IMR-90 (cell line): ENCODE data around the gene ZNF425. TPM values are rescaled to one million over a fixed set of nuclear protein-coding genes. Genes with fewer than 3 reads are reported as not detected.

Experiments used
- ATAC-seq: fragments of 200-7000 bp; cut with Tn5 transposase; 2 replicates; pipeline ENCODE4 v1.9.1; 2020; ENCODE audit warnings: low read depth, mild to moderate bottlenecking, moderate library complexity
- BruUV-seq: library from RNA; stranded (reverse); fragments of 400-500 nt; replicated peaks from 2 replicates; lab custom pipeline; 2021; lab: Mats Ljungman, UMichigan
- CTCF ChIA-PET: fragments of 300-600 bp; formaldehyde crosslinking; extraction: SDS; loops from one replicate; lab custom pipeline; 2021; ENCODE audit warnings: antibody characterized with exemption; lab: Yijun Ruan, JAX
- POLR2A ChIA-PET: fragments of 300-600 bp; sonication (Branson Sonifier 250); formaldehyde crosslinking; loops from one replicate; lab custom pipeline; 2022; ENCODE audit warnings: antibody characterized with exemption; ENCODE audit not compliant: unreplicated experiment; lab: Charles Lee
- DNase-seq: peaks from one replicate; pipeline ENCODE4 v3.0.0; 2013
- H2AFZ ChIP-seq: replicated peaks from 2 replicates; pipeline ENCODE3; 2013; ENCODE audit warnings: low read length, mild to moderate bottlenecking; ENCODE audit not compliant: poor library complexity
- H2AK5ac ChIP-seq: 2 replicates; pipeline ENCODE4 v1.6.1; 2013; ENCODE audit warnings: low read depth, low read length, inconsistent platforms
- H2AK9ac ChIP-seq: replicated peaks from 2 replicates; pipeline ENCODE3; 2013; ENCODE audit warnings: mild to moderate bottlenecking, low read depth, low read length, moderate library complexity; ENCODE audit not compliant: poor library complexity
- H2BK120ac ChIP-seq: 2 replicates; pipeline ENCODE4 v1.6.1; 2013; ENCODE audit warnings: low read depth, low read length, inconsistent platforms
- H2BK15ac ChIP-seq: 3 replicates; pipeline ENCODE4 v1.6.1; 2013; ENCODE audit warnings: low read depth, low read length, inconsistent platforms
- H2BK20ac ChIP-seq: 2 replicates; pipeline ENCODE4 v1.6.1; 2013; ENCODE audit warnings: low read depth, mild to moderate bottlenecking, inconsistent platforms, low read length, moderate library complexity
- H2BK5ac ChIP-seq: 2 replicates; pipeline ENCODE4 v1.6.1; 2013; ENCODE audit warnings: mild to moderate bottlenecking, low read depth, low read length, inconsistent platforms; ENCODE audit not compliant: poor library complexity, severe bottlenecking
- H3K14ac ChIP-seq: replicated peaks from 2 replicates; pipeline ENCODE4 v1.6.1; 2013; ENCODE audit warnings: low read depth, low read length, inconsistent platforms
- H3K18ac ChIP-seq: 2 replicates; pipeline ENCODE4 v1.6.1; 2013; ENCODE audit warnings: low read depth, low read length, control low read depth
- H3K23ac ChIP-seq: 2 replicates; pipeline ENCODE4 v1.6.1; 2013; ENCODE audit warnings: low read depth, low read length, inconsistent platforms
- H3K27ac ChIP-seq: 2 replicates; pipeline ENCODE4 v1.5.1; 2013; ENCODE audit warnings: mild to moderate bottlenecking, control low read depth, low read length; ENCODE audit not compliant: insufficient read depth
- H3K27me3 ChIP-seq: 2 replicates; pipeline ENCODE4 v1.6.1; 2013; ENCODE audit warnings: low read length; ENCODE audit not compliant: control insufficient read depth, insufficient read depth
- H3K36me3 ChIP-seq: 2 replicates; pipeline ENCODE4 v1.6.1; 2013; ENCODE audit warnings: low read length, mixed read lengths; ENCODE audit not compliant: control insufficient read depth, insufficient read depth
- H3K4ac ChIP-seq: 2 replicates; pipeline ENCODE4 v1.6.1; 2013; ENCODE audit warnings: low read depth, low read length, inconsistent platforms
- H3K4me1 ChIP-seq: 2 replicates; pipeline ENCODE4 v1.6.1; 2013; ENCODE audit warnings: low read length, mixed read lengths; ENCODE audit not compliant: control insufficient read depth, insufficient read depth
- H3K4me2 ChIP-seq: 2 replicates; pipeline ENCODE4 v1.6.1; 2013; ENCODE audit warnings: low read depth, mild to moderate bottlenecking, control low read depth, low read length, moderate library complexity
- H3K4me3 ChIP-seq: 2 replicates; pipeline ENCODE4 v1.5.1; 2013; ENCODE audit warnings: low read depth, mild to moderate bottlenecking, control low read depth, low read length, moderate library complexity; ENCODE audit not compliant: insufficient read depth
- H3K56ac ChIP-seq: 2 replicates; pipeline ENCODE4 v1.6.1; 2013; ENCODE audit warnings: low read length, inconsistent platforms; ENCODE audit not compliant: insufficient read depth; ENCODE audit errors: extremely low read depth
- H3K79me1 ChIP-seq, 2 experiments: 2 replicates each; pipeline ENCODE4 v1.6.1; 2013; ENCODE audit warnings: low read length in 2 of 2, inconsistent platforms in 1 of 2, low read depth in 1 of 2
- H3K9ac ChIP-seq: 2 replicates; pipeline ENCODE4 v1.6.1; 2013; ENCODE audit warnings: low read depth, low read length, control low read depth
- H3K9me1 ChIP-seq: 2 replicates; pipeline ENCODE4 v1.6.1; 2013; ENCODE audit warnings: low read length, inconsistent platforms; ENCODE audit not compliant: insufficient read depth
- H3K9me3 ChIP-seq: 2 replicates; pipeline ENCODE4 v1.6.1; 2013; ENCODE audit warnings: low read length; ENCODE audit not compliant: control insufficient read depth, insufficient read depth
- H4K20me1 ChIP-seq: 2 replicates; pipeline ENCODE4 v1.6.1; 2013; ENCODE audit warnings: low read length, inconsistent platforms; ENCODE audit not compliant: insufficient read depth
- H4K5ac ChIP-seq: 2 replicates; pipeline ENCODE4 v1.6.1; 2013; ENCODE audit warnings: mild to moderate bottlenecking, low read depth, low read length, control low read depth
- H4K8ac ChIP-seq, 2 experiments: 2 replicates each; pipeline ENCODE4 v1.6.1; 2013; ENCODE audit warnings: low read depth in 2 of 2, low read length in 2 of 2, control low read depth in 1 of 2, inconsistent platforms in 1 of 2
- H4K91ac ChIP-seq: 2 replicates; pipeline ENCODE4 v1.6.1; 2013; ENCODE audit warnings: low read depth, low read length, inconsistent platforms; ENCODE audit not compliant: insufficient read depth
- CEBPB ChIP-seq: IDR thresholded peaks from 2 replicates; pipeline ENCODE4 v1.6.1; 2012; ENCODE audit warnings: low read depth, low read length, improper control_type of control experiment
- RAD21 ChIP-seq: IDR thresholded peaks from 2 replicates; pipeline ENCODE4 v1.6.1; 2012; ENCODE audit warnings: low read length, improper control_type of control experiment
- RCOR1 ChIP-seq: IDR thresholded peaks from 2 replicates; pipeline ENCODE4 v1.6.1; 2012; ENCODE audit warnings: mild to moderate bottlenecking, low read length, improper control_type of control experiment; ENCODE audit not compliant: insufficient replicate concordance
- SMC3 ChIP-seq: fragments of 150-350 bp; IDR thresholded peaks from 2 replicates; pipeline ENCODE4 v1.6.1; 2016; ENCODE audit warnings: low read depth, mild to moderate bottlenecking, antibody characterized with exemption, low read length, moderate library complexity
- WGBS, 2 experiments: methylation state at CpG; one replicate each; pipeline versions ENCODE4 v1.1.5 to v1.1.7; 2013; ENCODE audit warnings: missing lambda C conversion rate in 2 of 2; ENCODE audit not compliant: insufficient read length in 1 of 2; ENCODE audit errors: extremely low coverage in 2 of 2; 5-methylcytosine and 5-hydroxymethylcytosine counted together
- dilution Hi-C: fragments of 300-500 bp; cut with HindIII; formaldehyde crosslinking; loops from one replicate; pipeline ENCODE4 v1.14.3; 2018; ENCODE audit warnings: low sequenced_read_pairs; ENCODE audit not compliant: unreplicated experiment
- in situ Hi-C: fragments of 300-500 bp; cut with MboI; formaldehyde crosslinking; loops from 3 replicates; pipeline ENCODE4 v1.14.3; 2019; ENCODE audit warnings: low sequenced_read_pairs, inconsistent platforms, mixed read lengths
- intact Hi-C: fragments of 100-400 bp; cut with micrococcal nuclease; formaldehyde crosslinking; loops from 2 replicates; pipeline ENCODE4 v1.10.0; 2022
- polyA plus RNA-seq, 3 experiments: library from polyadenylated mRNA; depleted of rRNA; stranded (reverse); fragments of >200 nt; gene quantifications; 2 replicates each; pipeline ENCODE4 v1.2.3, GENCODE V29; 2012; ENCODE audit warnings: low replicate concordance in 1 of 3
- total RNA-seq: library from RNA; depleted of rRNA; stranded (reverse); fragments of >200 nt; gene quantifications from 2 replicates; pipeline ENCODE4 v1.2.3, GENCODE V29; 2012

The ZNF425 gene
- total and polyA plus RNA-seq, 2 of the 4 experiments (the other 2 are of a cell fraction) = 1.2 to 2.3 TPM

GRCh38 chr7:149085866-149086265 lies 40.3 kb downstream of the ZNF425 start:
- Histone ChIP-seq H3K4me1 (no peaks in the 10 kb centered on the region), H4K8ac (no peak overlapping the region), H2BK20ac (no peak overlapping the region), H3K36me3 (no peaks in the 10 kb centered on the region), H2AFZ (no peak overlapping the region), H3K56ac (no peak overlapping the region), H3K4me3 (no peak overlapping the region), H3K9ac (no peak overlapping the region), H2AK9ac (no peak overlapping the region), H2BK15ac (no peak overlapping the region), H3K18ac (no peak overlapping the region), H3K9me3 (no peaks in the 10 kb centered on the region), H3K14ac (no peak overlapping the region), H2BK5ac (no peak overlapping the region), H3K23ac (no peak overlapping the region), H3K27ac (no peak overlapping the region), H4K5ac (no peak overlapping the region), H3K4me2 (no peak overlapping the region), H4K20me1 (no peaks in the 10 kb centered on the region), H4K91ac (no peak overlapping the region), H2BK120ac (no peak overlapping the region), H3K4ac (no peak overlapping the region), H3K9me1 (peaks cover 3% of the 10 kb centered on the region; the same call in 1 of the 2 replicates), H2AK5ac (no peak overlapping the region), H3K79me1 (peaks cover 20 to 24% of the 10 kb centered on the region in 2 experiments), H3K27me3 (no peaks in the 10 kb centered on the region)
- ChIA-PET CTCF (no interaction called here), POLR2A (no interaction called here)
- in situ Hi-C loops (no loop called here), dilution Hi-C loops (no loop called here), intact Hi-C loops (no loop called here)
- BruUV-seq = no TSS peak
- TF ChIP-seq CEBPB (no peak), RAD21 (no peak), SMC3 (no peak), RCOR1 (no peak)
- no CpG with 5 or more reads among the region's 1 CpG for WGBS, 2 experiments
- ATAC-seq (no peak), DNase-seq (no peak)
